Memory B cell (primary cell): ENCODE data around the gene CDH4.
"Not testable (repeated sequence)": the region's sequence is repeated elsewhere in the genome, so short reads cannot be mapped to it uniquely, and the experiment has no call there.

Source experiments
- ATAC-seq: fragments of 150-1000 bp; cut with Tn5 transposase; 2 replicates; pipeline ENCODE4 v1.10.0; 2021; ENCODE audit warnings: low read depth, mild to moderate bottlenecking, moderate library complexity
- DNase-seq, 2 donors: peaks; one replicate each; pipeline ENCODE4 v3.0.0; 2022; ENCODE audit warnings: low spot score in 2 of 2
- H3K27ac Mint-ChIP-seq: one replicate; pipeline ENCODE4 v1.8.0; 2022; ENCODE audit warnings: mild to moderate bottlenecking, moderate library complexity, mixed read lengths
- H3K27me3 Mint-ChIP-seq: one replicate; pipeline ENCODE4 v1.8.0; 2022; ENCODE audit warnings: mixed read lengths
- H3K36me3 Mint-ChIP-seq: one replicate; pipeline ENCODE4 v1.8.0; 2022; ENCODE audit warnings: mild to moderate bottlenecking, mixed read lengths
- H3K4me1 Mint-ChIP-seq: one replicate; pipeline ENCODE4 v1.8.0; 2022; ENCODE audit warnings: mixed read lengths
- H3K4me3 Mint-ChIP-seq: one replicate; pipeline ENCODE4 v1.8.0; 2022; ENCODE audit warnings: mild to moderate bottlenecking, moderate library complexity, mixed read lengths
- H3K9me3 Mint-ChIP-seq: one replicate; pipeline ENCODE4 v1.8.0; 2022; ENCODE audit warnings: mixed read lengths

CDH4 gene

GRCh38 chr20:61451009-61451408 is 198.9 kb downstream of the CDH4 start:
- H3K4me3 Mint-ChIP-seq = no peak overlapping the region
- H3K36me3 Mint-ChIP-seq = no peaks in the 10 kb centered on the region
- H3K4me1 Mint-ChIP-seq = no peaks in the 10 kb centered on the region
- H3K9me3 Mint-ChIP-seq = peaks cover 4% of the 10 kb centered on the region
- ATAC-seq (no peak), DNase-seq (no peak)
- no peak overlapping the region for H3K27ac Mint-ChIP-seq
- H3K27me3 Mint-ChIP-seq = no peaks in the 10 kb centered on the region

- ATAC-seq (no peak), DNase-seq (no peak)
- H3K4me3 Mint-ChIP-seq = no peak overlapping the region
- H3K27me3 Mint-ChIP-seq = no peaks in the 10 kb centered on the region
- peaks cover 6% of the 10 kb centered on the region for H3K9me3 Mint-ChIP-seq
- no peak overlapping the region for H3K27ac Mint-ChIP-seq
- H3K4me1 Mint-ChIP-seq = no peaks in the 10 kb centered on the region
- H3K36me3 Mint-ChIP-seq = no peaks in the 10 kb centered on the region
Measured at GRCh38 chr20:61451953-61452352, 199.9 kb downstream of the CDH4 start.

- ATAC-seq = no peak
- Mint-ChIP-seq H3K36me3 (no peaks in the 10 kb centered on the region), H3K4me1 (no peaks in the 10 kb centered on the region), H3K9me3 (peaks cover 4% of the 10 kb centered on the region), H3K27me3 (no peaks in the 10 kb centered on the region), H3K27ac (no peak overlapping the region), H3K4me3 (no peak overlapping the region)
- no peak for DNase-seq
Measured at GRCh38 chr20:61453219-61453618, 201.2 kb downstream of the CDH4 start.

- not testable (repeated sequence) for DNase-seq, H3K4me1 Mint-ChIP-seq, H3K9me3 Mint-ChIP-seq, ATAC-seq, H3K36me3 Mint-ChIP-seq, H3K4me3 Mint-ChIP-seq, H3K27me3 Mint-ChIP-seq, H3K27ac Mint-ChIP-seq
Measured at GRCh38 chr20:61453623-61454022, 201.6 kb downstream of the CDH4 start.

GRCh38 chr20:61454053-61454452 is 202.0 kb downstream of the CDH4 start:
- Mint-ChIP-seq H3K4me3 (no peak overlapping the region), H3K27me3 (no peaks in the 10 kb centered on the region), H3K27ac (no peak overlapping the region), H3K9me3 (peaks cover 4% of the 10 kb centered on the region), H3K4me1 (no peaks in the 10 kb centered on the region), H3K36me3 (no peaks in the 10 kb centered on the region)
- no peak for ATAC-seq
- DNase-seq = no peak

GRCh38 chr20:61455508-61456215 is 203.6 kb downstream of the CDH4 start:
- Mint-ChIP-seq H3K27me3 (no peaks in the 10 kb centered on the region), H3K4me1 (no peaks in the 10 kb centered on the region), H3K4me3 (no peak overlapping the region), H3K9me3 (peaks cover 4% of the 10 kb centered on the region), H3K36me3 (no peaks in the 10 kb centered on the region), H3K27ac (no peak overlapping the region)
- DNase-seq = no peak
- no peak for ATAC-seq

GRCh38 chr20:61457725-61458124 is 205.7 kb downstream of the CDH4 start:
- H3K27me3 Mint-ChIP-seq = no peaks in the 10 kb centered on the region
- H3K4me3 Mint-ChIP-seq = no peak overlapping the region
- ATAC-seq = no peak

GRCh38 chr20:61458146-61458746 is 206.2 kb downstream of the CDH4 start:
- ATAC-seq (no peak), DNase-seq (no peak)
- no peaks in the 10 kb centered on the region for H3K27me3 Mint-ChIP-seq
- peaks cover 2% of the 10 kb centered on the region for H3K36me3 Mint-ChIP-seq
- H3K9me3 Mint-ChIP-seq = peaks cover 6% of the 10 kb centered on the region
- no peaks in the 10 kb centered on the region for H3K4me1 Mint-ChIP-seq
- H3K27ac Mint-ChIP-seq = no peak overlapping the region
- no peak overlapping the region for H3K4me3 Mint-ChIP-seq

More at GRCh38 chr20:61457725-61458124, 205.7 kb downstream of the CDH4 start:
- Mint-ChIP-seq H3K4me1 (no peaks in the 10 kb centered on the region), H3K27ac (no peak overlapping the region), H3K9me3 (peaks cover 4% of the 10 kb centered on the region), H3K36me3 (no peaks in the 10 kb centered on the region)
- no peak for DNase-seq

GRCh38 chr20:61459266-61459665 is 207.2 kb downstream of the CDH4 start:
- H3K36me3 Mint-ChIP-seq = peaks cover 2% of the 10 kb centered on the region
- no peak overlapping the region for H3K27ac Mint-ChIP-seq
- no peak overlapping the region for H3K4me3 Mint-ChIP-seq
- ATAC-seq = no peak
- DNase-seq = no peak
- peaks cover 6% of the 10 kb centered on the region for H3K9me3 Mint-ChIP-seq
- H3K27me3 Mint-ChIP-seq = no peaks in the 10 kb centered on the region
- no peaks in the 10 kb centered on the region for H3K4me1 Mint-ChIP-seq

GRCh38 chr20:61459705-61460104 is 207.6 kb downstream of the CDH4 start:
- DNase-seq (no peak), ATAC-seq (no peak)
- peaks cover 6% of the 10 kb centered on the region for H3K9me3 Mint-ChIP-seq
- no peak overlapping the region for H3K4me3 Mint-ChIP-seq
- H3K4me1 Mint-ChIP-seq = no peaks in the 10 kb centered on the region
- H3K36me3 Mint-ChIP-seq = peaks cover 2% of the 10 kb centered on the region
- no peaks in the 10 kb centered on the region for H3K27me3 Mint-ChIP-seq
- H3K27ac Mint-ChIP-seq = no peak overlapping the region

GRCh38 chr20:61460261-61461052 is 208.4 kb downstream of the CDH4 start:
- ATAC-seq (no peak), DNase-seq (no peak)
- Mint-ChIP-seq H3K9me3 (peaks cover 6% of the 10 kb centered on the region), H3K4me3 (no peak overlapping the region), H3K4me1 (no peaks in the 10 kb centered on the region), H3K36me3 (peaks cover 2% of the 10 kb centered on the region), H3K27ac (no peak overlapping the region), H3K27me3 (no peaks in the 10 kb centered on the region)

GRCh38 chr20:61461461-61461860 is 209.4 kb downstream of the CDH4 start:
- Mint-ChIP-seq H3K4me1 (no peaks in the 10 kb centered on the region), H3K27me3 (no peaks in the 10 kb centered on the region), H3K4me3 (no peak overlapping the region), H3K9me3 (peaks cover 4% of the 10 kb centered on the region), H3K27ac (no peak overlapping the region), H3K36me3 (peaks cover 2% of the 10 kb centered on the region)
- no peak for DNase-seq
- no peak for ATAC-seq

GRCh38 chr20:61464307-61465303 is 212.5 kb downstream of the CDH4 start:
- Mint-ChIP-seq H3K27ac (no peak overlapping the region), H3K4me3 (no peak overlapping the region), H3K27me3 (no peaks in the 10 kb centered on the region), H3K36me3 (peaks cover 2% of the 10 kb centered on the region), H3K4me1 (no peaks in the 10 kb centered on the region), H3K9me3 (peaks cover 7% of the 10 kb centered on the region)
- ATAC-seq = no peak
- no peak for DNase-seq
